ENCODE data around the gene CTNNBL1. TPM values are rescaled to one million over a fixed set of nuclear protein-coding genes. Genes with fewer than 3 reads are reported as not detected.

The CTNNBL1 gene
- total RNA-seq, 2 experiments from 2014 or later, result 67.3 to 74.9 TPM

GRCh38 chr20:37899105-37900045 is 205.5 kb downstream of the CTNNBL1 start:
- TF ChIP-seq, protein P1, sequence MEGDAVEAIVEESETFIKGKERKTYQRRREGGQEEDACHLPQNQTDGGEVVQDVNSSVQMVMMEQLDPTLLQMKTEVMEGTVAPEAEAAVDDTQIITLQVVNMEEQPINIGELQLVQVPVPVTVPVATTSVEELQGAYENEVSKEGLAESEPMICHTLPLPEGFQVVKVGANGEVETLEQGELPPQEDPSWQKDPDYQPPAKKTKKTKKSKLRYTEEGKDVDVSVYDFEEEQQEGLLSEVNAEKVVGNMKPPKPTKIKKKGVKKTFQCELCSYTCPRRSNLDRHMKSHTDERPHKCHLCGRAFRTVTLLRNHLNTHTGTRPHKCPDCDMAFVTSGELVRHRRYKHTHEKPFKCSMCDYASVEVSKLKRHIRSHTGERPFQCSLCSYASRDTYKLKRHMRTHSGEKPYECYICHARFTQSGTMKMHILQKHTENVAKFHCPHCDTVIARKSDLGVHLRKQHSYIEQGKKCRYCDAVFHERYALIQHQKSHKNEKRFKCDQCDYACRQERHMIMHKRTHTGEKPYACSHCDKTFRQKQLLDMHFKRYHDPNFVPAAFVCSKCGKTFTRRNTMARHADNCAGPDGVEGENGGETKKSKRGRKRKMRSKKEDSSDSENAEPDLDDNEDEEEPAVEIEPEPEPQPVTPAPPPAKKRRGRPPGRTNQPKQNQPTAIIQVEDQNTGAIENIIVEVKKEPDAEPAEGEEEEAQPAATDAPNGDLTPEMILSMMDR (IDR thresholded peaks at IDR 0.05), result no peak
- H3K36me3 Mint-ChIP-seq (ENCODE audit: low read depth), result no peaks in the 10 kb centered on the region
- no peaks in the 10 kb centered on the region for H3K9me3 Mint-ChIP-seq
- peaks cover 32% of the 10 kb centered on the region for H3K27me3 Mint-ChIP-seq
- DNase-seq (no peak), ATAC-seq (no peak)
- no peak overlapping the region for H3K27ac Mint-ChIP-seq
- no peak overlapping the region for H3K4me3 Mint-ChIP-seq
- CTCF ChIA-PET, result interaction anchor here (1.8 kb wide), 1 partner anchor 93 kb away, joined by 5 read pairs; no protein-coding TSS in a partner anchor
- intact Hi-C loops (cut with micrococcal nuclease), result loop anchor here (10.0 kb wide), 1 partner anchor 335 kb away; no protein-coding TSS in a partner anchor
- H3K4me1 Mint-ChIP-seq (ENCODE audit: low read depth), result peaks cover 9% of the 10 kb centered on the region
- POLR2A ChIA-PET, result interaction anchor here (0.8 kb wide), 1 partner anchor 39 kb away, joined by 3 read pairs; no protein-coding TSS in a partner anchor

- Mint-ChIP-seq H3K27me3 (peaks cover 46% of the 10 kb centered on the region), H3K4me3 (no peak overlapping the region), H3K4me1 (ENCODE audit: low read depth) (peaks cover 9% of the 10 kb centered on the region), H3K27ac (no peak overlapping the region), H3K9me3 (no peaks in the 10 kb centered on the region), H3K36me3 (ENCODE audit: low read depth) (no peaks in the 10 kb centered on the region)
- ATAC-seq (no peak), DNase-seq (no peak)
- POLR2A ChIA-PET, result no interaction called here
- TF ChIP-seq, protein P1 (IDR thresholded peaks at IDR 0.05), result no peak
- intact Hi-C loops (cut with micrococcal nuclease), result no loop called here
- CTCF ChIA-PET, result no interaction called here
These were observed 207.4 kb downstream of the CTNNBL1 start for GRCh38 chr20:37901240-37901639.

DNA sequence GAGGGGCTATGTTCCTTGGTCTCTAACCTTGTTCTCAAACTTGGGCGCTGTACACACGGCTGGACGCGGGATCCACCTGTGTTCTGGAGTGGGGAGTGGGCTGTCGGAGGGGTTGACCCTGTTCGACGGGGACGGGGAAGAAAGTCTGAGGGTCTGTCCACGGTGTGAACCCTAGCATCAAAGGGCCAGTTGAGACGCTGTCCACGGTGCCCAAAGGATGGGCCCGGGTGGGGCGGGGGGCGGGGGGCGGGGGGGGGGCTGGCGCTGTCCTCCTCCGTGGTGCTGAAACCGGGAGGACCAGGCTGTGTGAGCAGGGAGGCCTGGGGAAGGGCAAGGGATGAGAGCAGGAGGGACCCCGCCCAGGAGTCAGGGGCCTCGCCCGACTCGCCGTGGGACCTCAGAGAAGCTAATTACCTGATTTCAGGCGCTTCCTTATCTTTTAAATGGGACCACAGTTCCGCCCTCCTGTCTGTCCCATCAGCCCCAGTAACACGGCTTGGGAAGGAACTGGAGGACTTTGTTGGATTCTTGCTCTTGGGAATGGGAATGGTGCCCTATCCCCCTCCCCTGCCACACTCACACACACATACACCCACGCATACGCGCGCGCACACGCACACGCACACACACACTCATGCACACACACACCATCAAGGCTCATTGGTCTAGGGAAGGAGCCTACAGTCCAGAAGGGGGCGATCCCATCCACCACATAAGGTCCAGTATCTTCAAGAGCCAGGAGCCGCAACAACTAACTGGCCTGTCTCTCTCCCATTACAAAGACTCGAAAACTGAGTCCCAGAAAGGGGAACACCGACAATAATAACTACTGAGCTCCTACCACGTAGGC is 208.0 kb downstream of the CTNNBL1 start:
- ATAC-seq, result peak; percentile 48

DNA sequence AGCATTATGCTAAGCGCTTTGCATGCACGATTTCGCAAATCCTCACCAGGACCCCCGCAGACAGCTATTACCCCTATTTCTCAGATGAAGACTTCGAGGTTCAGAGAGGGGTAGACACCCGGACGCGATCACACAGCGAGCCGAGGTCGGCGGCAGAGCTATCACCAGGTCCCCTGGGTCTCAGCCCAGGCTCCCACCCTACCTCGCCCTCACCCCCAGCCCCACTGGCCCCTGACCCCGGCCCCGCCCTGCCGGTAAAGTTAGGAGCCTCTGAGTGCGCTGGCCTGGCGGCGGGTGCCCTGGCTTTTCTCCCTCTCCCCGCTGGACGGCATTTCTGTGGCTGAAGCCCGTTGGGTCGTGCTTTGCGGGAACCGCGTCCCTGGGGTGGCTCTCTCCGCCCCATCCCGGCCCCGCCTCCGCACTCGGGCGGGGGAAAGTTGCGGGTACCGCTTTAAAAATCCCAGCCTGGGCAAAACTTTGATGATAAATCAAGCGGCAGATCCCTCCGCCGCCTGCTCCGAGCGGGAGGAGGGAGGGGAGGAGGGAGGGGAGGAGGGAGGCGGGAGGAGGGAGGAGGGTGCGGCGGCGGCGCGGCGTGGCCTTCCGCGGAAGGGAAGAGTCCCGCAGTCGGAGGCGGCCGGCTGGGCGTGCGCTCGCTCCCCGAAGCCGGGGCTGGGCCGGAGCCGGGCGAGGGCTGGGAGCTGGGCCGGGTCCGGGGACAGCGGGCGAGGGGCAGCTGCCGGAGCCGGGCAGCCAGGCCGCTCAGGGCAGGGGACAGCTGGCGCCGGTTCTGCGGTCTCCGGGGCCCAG is 208.9 kb downstream of the CTNNBL1 start, which contains the start of gene VSTM2L:
Gene VSTM2L, plus strand, starts transcription at position 624 of the 810 bp plus-strand sequence. CDS start 224 bp downstream, outside the sequence.
- ChIA-PET CTCF (interaction anchor here (0.6 to 1.2 kb wide), 2 partner anchors 12 to 48 kb away, joined by 3 read pairs; no protein-coding TSS in a partner anchor), POLR2A (interaction anchor here (0.9 kb wide), 1 partner anchor 16 kb away, joined by 4 read pairs; no protein-coding TSS in a partner anchor)
- no peak within 1 kb of the TSS for H3K4me3 Mint-ChIP-seq
- no peaks in the 10 kb centered on the region for H3K36me3 Mint-ChIP-seq (ENCODE audit: low read depth)
- no peak for DNase-seq
- no peak within 1 kb of the TSS for H3K27ac Mint-ChIP-seq
- H3K9me3 Mint-ChIP-seq, result no peaks in the 10 kb centered on the region
- H3K4me1 Mint-ChIP-seq (ENCODE audit: low read depth), result peaks cover 9% of the 10 kb centered on the region
- peaks cover 49% of the 10 kb centered on the region for H3K27me3 Mint-ChIP-seq
- no peak for ATAC-seq
- TF ChIP-seq, protein P1 (IDR thresholded peaks at IDR 0.05), result no peak
- intact Hi-C loops (cut with micrococcal nuclease), result no loop called here

More for the DNA sequence above, 208.0 kb downstream of the CTNNBL1 start:
- TF ChIP-seq, protein P1 (IDR thresholded peaks at IDR 0.05), result no peak
- Mint-ChIP-seq H3K4me1 (ENCODE audit: low read depth) (peaks cover 9% of the 10 kb centered on the region), H3K27me3 (peaks cover 49% of the 10 kb centered on the region), H3K4me3 (no peak overlapping the region), H3K27ac (no peak overlapping the region), H3K36me3 (ENCODE audit: low read depth) (no peaks in the 10 kb centered on the region), H3K9me3 (no peaks in the 10 kb centered on the region)
- intact Hi-C loops (cut with micrococcal nuclease), result no loop called here
- ChIA-PET POLR2A (interaction anchor here (0.9 kb wide), 1 partner anchor 17 kb away, joined by 4 read pairs; no protein-coding TSS in a partner anchor), CTCF (interaction anchor here (0.6 to 1.2 kb wide), 2 partner anchors 13 to 47 kb away, joined by 3 read pairs; no protein-coding TSS in a partner anchor)
- DNase-seq, result peak; percentile 52
